ENCODE data around the gene ATP8A1. TPM values are rescaled to one million over a fixed set of nuclear protein-coding genes. Genes with fewer than 3 reads are reported as not detected.

ATP8A1 gene
- polyA plus RNA-seq, 1 donor from 2014 or later, result 45.8 TPM

GRCh38 chr4:42523066-42523718, 133.7 kb downstream of the ATP8A1 start:
- no peak overlapping the region for H2AFZ ChIP-seq (ENCODE audit: low read depth, low read length)
- H3K27me3 ChIP-seq (ENCODE audit: insufficient read depth, low read depth, low read length), result no peaks in the 10 kb centered on the region

GRCh38 chr4:42519803-42520417, 137.0 kb downstream of the ATP8A1 start:
- Histone ChIP-seq H3K27ac (ENCODE audit: low read length) (no peak overlapping the region), H3K79me2 (replicated peaks; ENCODE audit: insufficient read depth, low read length) (no peaks in the 10 kb centered on the region)

More at GRCh38 chr4:42523066-42523718, 133.7 kb downstream of the ATP8A1 start:
- Histone ChIP-seq H3K36me3 (ENCODE audit: insufficient read depth, low read length) (no peaks in the 10 kb centered on the region), H3K79me2 (replicated peaks; ENCODE audit: insufficient read depth, low read length) (no peaks in the 10 kb centered on the region), H4K20me1 (ENCODE audit: insufficient read depth) (no peaks in the 10 kb centered on the region), H3K9me2 (ENCODE audit: insufficient read depth, low read length) (no peaks in the 10 kb centered on the region), H3K9me3 (ENCODE audit: low read length) (no peaks in the 10 kb centered on the region), H3K9ac (ENCODE audit: low read length) (no peak overlapping the region), H3K4me2 (ENCODE audit: low read length) (no peak overlapping the region), H3K4me3 (ENCODE audit: low read length) (no peak overlapping the region), H3F3A (ENCODE audit: insufficient read depth, low read length, poor library complexity, severe bottlenecking) (no peaks in the 10 kb centered on the region), H3K27ac (ENCODE audit: low read length) (no peak overlapping the region)
- TF ChIP-seq REST (IDR thresholded peaks at IDR 0.05; ENCODE audit: borderline replicate concordance), result no peak
- no peak for TF ChIP-seq TAF1 (IDR thresholded peaks at IDR 0.05; ENCODE audit: low read depth)
- no peak for TF ChIP-seq RAD21 (conservative IDR thresholded peaks at IDR 0.05)

More at GRCh38 chr4:42519803-42520417, 137.0 kb downstream of the ATP8A1 start:
- Histone ChIP-seq H3K4me3 (ENCODE audit: low read length) (no peak overlapping the region), H3F3A (ENCODE audit: insufficient read depth, low read length, poor library complexity, severe bottlenecking) (no peaks in the 10 kb centered on the region), H3K4me2 (ENCODE audit: low read length) (no peak overlapping the region), H3K9me3 (ENCODE audit: low read length) (no peaks in the 10 kb centered on the region), H4K20me1 (ENCODE audit: insufficient read depth) (no peaks in the 10 kb centered on the region), H3K9ac (ENCODE audit: low read length) (no peak overlapping the region), H3K9me2 (ENCODE audit: insufficient read depth, low read length) (no peaks in the 10 kb centered on the region), H3K36me3 (ENCODE audit: insufficient read depth, low read length) (no peaks in the 10 kb centered on the region), H3K27me3 (ENCODE audit: insufficient read depth, low read depth, low read length) (no peaks in the 10 kb centered on the region), H2AFZ (ENCODE audit: low read depth, low read length) (no peak overlapping the region)
- no peak for TF ChIP-seq POLR2AphosphoS5 (IDR thresholded peaks at IDR 0.05)
- TF ChIP-seq SMC3 (conservative IDR thresholded peaks at IDR 0.05; ENCODE audit: poor library complexity), result peak; percentile 93
- peak; percentile 84 for TF ChIP-seq CTCF (IDR thresholded peaks at IDR 0.05; ENCODE audit: poor library complexity, severe bottlenecking)
- TF ChIP-seq TAF1 (IDR thresholded peaks at IDR 0.05; ENCODE audit: low read depth), result no peak
- peak; percentile 89 for TF ChIP-seq RAD21 (conservative IDR thresholded peaks at IDR 0.05)
